ENCODE data around the gene C1QTNF8. TPM values are rescaled to one million over a fixed set of nuclear protein-coding genes. Genes with fewer than 3 reads are reported as not detected.

Gene C1QTNF8
- total and polyA plus RNA-seq, 2 donors (not counting 1 experiment from before 2014, with no cell fraction given) = not detected

DNA sequence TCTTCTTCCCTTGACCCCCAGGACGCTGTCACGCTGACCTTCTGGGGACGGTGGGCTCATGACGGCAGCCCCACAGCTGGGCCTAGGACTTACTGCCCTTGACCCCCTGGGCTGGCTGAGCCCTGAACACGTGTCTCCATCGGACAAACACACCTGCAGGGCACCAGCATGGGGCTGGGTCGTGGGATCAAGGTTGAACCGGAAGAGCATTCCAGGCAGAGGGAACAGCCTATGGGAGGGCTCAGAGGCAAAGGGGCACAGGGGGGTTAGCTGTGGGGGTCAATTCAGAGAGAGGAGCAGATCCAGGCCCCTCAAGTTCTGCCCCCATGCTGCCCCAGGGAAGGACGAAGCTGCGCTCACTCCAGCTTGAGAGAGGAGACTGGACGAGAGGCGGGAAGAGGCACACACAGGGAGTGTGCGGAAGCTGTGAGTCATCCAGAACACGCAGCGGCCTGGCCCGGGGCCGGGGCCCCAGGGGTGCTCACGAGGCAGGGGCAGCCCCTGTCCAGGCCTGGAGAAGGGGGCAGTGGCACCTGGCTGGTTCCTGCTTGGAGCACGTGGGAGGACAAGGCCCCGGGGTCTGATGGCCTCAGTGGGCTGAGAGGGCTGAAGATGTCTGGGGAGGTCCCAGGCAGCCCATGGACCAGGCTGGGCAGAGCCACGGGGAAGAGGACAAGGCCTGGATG lies 13.6 kb downstream of the C1QTNF8 start:
- H3K4me1 ChIP-seq (ENCODE audit: control insufficient read depth in 2 of 2, insufficient read depth in 2 of 2, low read length in 2 of 2) = no peaks in the 10 kb centered on the region
- H3K36me3 ChIP-seq (replicated peaks in 1 of 2; ENCODE audit: control extremely low read depth in 1 of 2, control insufficient read depth in 1 of 2, extremely low read depth in 1 of 2, insufficient read depth in 2 of 2, low read length in 1 of 2) = no peaks in the 10 kb centered on the region
- H3K4me3 ChIP-seq (ENCODE audit: control extremely low read depth in 1 of 5, extremely low read depth in 1 of 5, insufficient read depth in 1 of 5, low read depth in 2 of 5, low read length in 4 of 5) = no peak overlapping the region
- POLR2A ChIA-PET = no interaction called here
- Mint-ChIP-seq H3K4me1 (no peaks in the 10 kb centered on the region), H3K9me3 (ENCODE audit: insufficient read depth) (peaks cover 7% of the 10 kb centered on the region), H3K27ac (no peak overlapping the region), H3K4me3 (no peak overlapping the region), H3K27me3 (peaks cover 7% of the 10 kb centered on the region)
- DNase-seq (no peak), ATAC-seq (ENCODE audit: low read depth) (no peak)
- CTCF ChIA-PET = no interaction called here
- H3K9me3 ChIP-seq (ENCODE audit: control extremely low read depth in 1 of 3, control insufficient read depth in 2 of 3, insufficient read depth in 1 of 3, low read length in 2 of 3) = peaks cover 0 to 46% (median 14%) of the 10 kb centered on the region in 3 donors
- peaks cover 0 to 28% (median 0%) of the 10 kb centered on the region in 4 experiments for H3K27me3 ChIP-seq (replicated peaks in 1 of 4; ENCODE audit: control extremely low read depth in 1 of 4, control insufficient read depth in 3 of 4, insufficient read depth in 4 of 4, low read length in 3 of 4)
- H3K9ac ChIP-seq (ENCODE audit: low read length) = no peak overlapping the region
- no peak overlapping the region for H2AFZ ChIP-seq (ENCODE audit: insufficient read depth, low read depth, low read length, poor library complexity, severe bottlenecking)
- WGBS (ENCODE audit: insufficient coverage) = 74% methylated on average over 20 of the region's 21 CpGs
- no peaks in the 10 kb centered on the region for H3K79me2 ChIP-seq (ENCODE audit: control insufficient read depth, insufficient read depth, low read length)
- TF ChIP-seq, protein P1, sequence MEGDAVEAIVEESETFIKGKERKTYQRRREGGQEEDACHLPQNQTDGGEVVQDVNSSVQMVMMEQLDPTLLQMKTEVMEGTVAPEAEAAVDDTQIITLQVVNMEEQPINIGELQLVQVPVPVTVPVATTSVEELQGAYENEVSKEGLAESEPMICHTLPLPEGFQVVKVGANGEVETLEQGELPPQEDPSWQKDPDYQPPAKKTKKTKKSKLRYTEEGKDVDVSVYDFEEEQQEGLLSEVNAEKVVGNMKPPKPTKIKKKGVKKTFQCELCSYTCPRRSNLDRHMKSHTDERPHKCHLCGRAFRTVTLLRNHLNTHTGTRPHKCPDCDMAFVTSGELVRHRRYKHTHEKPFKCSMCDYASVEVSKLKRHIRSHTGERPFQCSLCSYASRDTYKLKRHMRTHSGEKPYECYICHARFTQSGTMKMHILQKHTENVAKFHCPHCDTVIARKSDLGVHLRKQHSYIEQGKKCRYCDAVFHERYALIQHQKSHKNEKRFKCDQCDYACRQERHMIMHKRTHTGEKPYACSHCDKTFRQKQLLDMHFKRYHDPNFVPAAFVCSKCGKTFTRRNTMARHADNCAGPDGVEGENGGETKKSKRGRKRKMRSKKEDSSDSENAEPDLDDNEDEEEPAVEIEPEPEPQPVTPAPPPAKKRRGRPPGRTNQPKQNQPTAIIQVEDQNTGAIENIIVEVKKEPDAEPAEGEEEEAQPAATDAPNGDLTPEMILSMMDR (IDR thresholded peaks at IDR 0.05) = no peak
- no peak for TF ChIP-seq EZH2 (IDR thresholded peaks at IDR 0.05; ENCODE audit: borderline replicate concordance, insufficient read depth, low read depth, low read length, poor library complexity, severe bottlenecking)
- no peaks in the 10 kb centered on the region for H4K20me1 ChIP-seq (ENCODE audit: control insufficient read depth, insufficient read depth, low read length, poor library complexity, severe bottlenecking)
- H3K27ac ChIP-seq (ENCODE audit: low read length in 2 of 2) = no peak overlapping the region
- H3K4me2 ChIP-seq (replicated peaks; ENCODE audit: low read depth, low read length, poor library complexity, severe bottlenecking) = no peak overlapping the region
- intact Hi-C loops (cut with micrococcal nuclease) = no loop called here

DNA sequence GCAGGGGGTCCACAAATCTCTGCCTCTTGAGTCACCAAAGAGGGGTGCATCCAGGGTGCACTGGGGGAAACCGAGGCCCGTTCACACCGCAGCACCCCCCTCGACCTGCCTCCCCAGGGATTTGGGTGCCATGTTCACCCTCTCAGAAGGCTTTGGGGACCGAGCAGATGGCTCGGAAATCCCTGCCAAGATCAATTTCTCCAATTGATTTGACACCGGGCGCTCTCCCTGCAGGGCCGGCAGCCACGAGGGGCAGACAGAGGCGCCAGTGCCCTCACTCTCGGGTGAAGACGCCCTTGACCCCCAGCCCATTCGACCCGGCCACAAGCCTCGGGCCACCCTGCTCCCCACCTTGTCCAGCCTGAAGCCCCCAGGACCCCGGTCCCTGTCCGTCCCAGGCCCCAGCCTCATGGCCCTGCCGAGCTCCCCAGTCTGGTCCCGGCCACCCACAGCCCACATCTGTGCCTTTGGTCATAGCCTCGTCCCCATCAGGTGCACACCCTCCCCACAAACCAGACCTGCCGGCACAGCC lies 14.2 kb downstream of the C1QTNF8 start:
- H3K4me1 Mint-ChIP-seq = no peaks in the 10 kb centered on the region
- 74% methylated on average over 22 of the region's 22 CpGs for WGBS (ENCODE audit: insufficient coverage)
- Histone ChIP-seq H2AFZ (ENCODE audit: insufficient read depth, low read depth, low read length, poor library complexity, severe bottlenecking) (no peak overlapping the region), H3K27ac (ENCODE audit: low read length in 2 of 2) (no peak overlapping the region), H3K79me2 (ENCODE audit: control insufficient read depth, insufficient read depth, low read length) (no peaks in the 10 kb centered on the region), H4K20me1 (ENCODE audit: control insufficient read depth, insufficient read depth, low read length, poor library complexity, severe bottlenecking) (no peaks in the 10 kb centered on the region), H3K27me3 (replicated peaks in 1 of 4; ENCODE audit: control extremely low read depth in 1 of 4, control insufficient read depth in 3 of 4, insufficient read depth in 4 of 4, low read length in 3 of 4) (peaks cover 0 to 28% (median 0%) of the 10 kb centered on the region in 4 experiments), H3K9ac (ENCODE audit: low read length) (no peak overlapping the region), H3K4me2 (replicated peaks; ENCODE audit: low read depth, low read length, poor library complexity, severe bottlenecking) (no peak overlapping the region), H3K9me3 (ENCODE audit: control extremely low read depth in 1 of 3, control insufficient read depth in 2 of 3, insufficient read depth in 1 of 3, low read length in 2 of 3) (peaks cover 0 to 46% (median 14%) of the 10 kb centered on the region in 3 donors), H3K4me3 (ENCODE audit: control extremely low read depth in 1 of 5, extremely low read depth in 1 of 5, insufficient read depth in 1 of 5, low read depth in 2 of 5, low read length in 4 of 5) (no peak overlapping the region), H3K4me1 (ENCODE audit: control insufficient read depth in 2 of 2, insufficient read depth in 2 of 2, low read length in 2 of 2) (no peaks in the 10 kb centered on the region), H3K36me3 (replicated peaks in 1 of 2; ENCODE audit: control extremely low read depth in 1 of 2, control insufficient read depth in 1 of 2, extremely low read depth in 1 of 2, insufficient read depth in 2 of 2, low read length in 1 of 2) (no peaks in the 10 kb centered on the region)
- TF ChIP-seq EZH2 (IDR thresholded peaks at IDR 0.05; ENCODE audit: borderline replicate concordance, insufficient read depth, low read depth, low read length, poor library complexity, severe bottlenecking) = no peak
- TF ChIP-seq, protein P1 (IDR thresholded peaks at IDR 0.05) = no peak
- POLR2A ChIA-PET = interaction anchor here (0.6 kb wide), 1 partner anchor 26 kb away, joined by 8 read pairs; no protein-coding TSS in a partner anchor
- no peak overlapping the region for H3K4me3 Mint-ChIP-seq
- ATAC-seq (ENCODE audit: low read depth) (no peak), DNase-seq (no peak)
- intact Hi-C loops (cut with micrococcal nuclease) = no loop called here
- H3K27ac Mint-ChIP-seq = no peak overlapping the region
- H3K9me3 Mint-ChIP-seq (ENCODE audit: insufficient read depth) = peaks cover 7% of the 10 kb centered on the region
- peaks cover 10% of the 10 kb centered on the region for H3K27me3 Mint-ChIP-seq
- CTCF ChIA-PET = no interaction called here

Data from B cell (primary cell).